ENCODE results near the gene SAMD4A. TPM values are rescaled to one million over a fixed set of nuclear protein-coding genes. Genes with fewer than 3 reads are reported as not detected.

SAMD4A gene
- total RNA-seq, 1 donor from 2014 or later = 66.0 TPM

DNA sequence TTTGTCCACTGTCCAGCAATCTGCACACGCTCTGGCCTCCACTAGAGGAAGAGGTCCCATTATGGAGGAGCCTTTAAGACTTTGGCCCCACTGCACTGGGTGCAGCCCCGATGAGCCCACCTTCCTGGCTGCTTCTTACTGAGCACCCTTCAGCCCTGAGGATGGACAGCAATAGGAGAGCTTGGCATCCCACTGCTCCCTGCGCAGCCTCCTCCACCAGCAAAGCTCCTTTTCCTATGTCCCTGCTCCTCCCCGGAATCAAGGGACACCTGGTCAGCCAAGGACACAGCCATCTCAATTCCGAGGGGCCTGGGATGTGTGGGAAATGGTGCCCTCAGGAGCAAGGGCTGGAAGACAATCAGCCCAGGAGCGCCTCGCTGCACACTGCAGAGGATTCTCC, 241.0 kb downstream of the SAMD4A start:
- intact Hi-C loops (cut with DNase I) = no loop called here
- TF ChIP-seq, protein P1, sequence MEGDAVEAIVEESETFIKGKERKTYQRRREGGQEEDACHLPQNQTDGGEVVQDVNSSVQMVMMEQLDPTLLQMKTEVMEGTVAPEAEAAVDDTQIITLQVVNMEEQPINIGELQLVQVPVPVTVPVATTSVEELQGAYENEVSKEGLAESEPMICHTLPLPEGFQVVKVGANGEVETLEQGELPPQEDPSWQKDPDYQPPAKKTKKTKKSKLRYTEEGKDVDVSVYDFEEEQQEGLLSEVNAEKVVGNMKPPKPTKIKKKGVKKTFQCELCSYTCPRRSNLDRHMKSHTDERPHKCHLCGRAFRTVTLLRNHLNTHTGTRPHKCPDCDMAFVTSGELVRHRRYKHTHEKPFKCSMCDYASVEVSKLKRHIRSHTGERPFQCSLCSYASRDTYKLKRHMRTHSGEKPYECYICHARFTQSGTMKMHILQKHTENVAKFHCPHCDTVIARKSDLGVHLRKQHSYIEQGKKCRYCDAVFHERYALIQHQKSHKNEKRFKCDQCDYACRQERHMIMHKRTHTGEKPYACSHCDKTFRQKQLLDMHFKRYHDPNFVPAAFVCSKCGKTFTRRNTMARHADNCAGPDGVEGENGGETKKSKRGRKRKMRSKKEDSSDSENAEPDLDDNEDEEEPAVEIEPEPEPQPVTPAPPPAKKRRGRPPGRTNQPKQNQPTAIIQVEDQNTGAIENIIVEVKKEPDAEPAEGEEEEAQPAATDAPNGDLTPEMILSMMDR (IDR thresholded peaks at IDR 0.05) = no peak
- H3K9me3 ChIP-seq = no peaks in the 10 kb centered on the region
- DNase-seq (ENCODE audit: low spot score in 2 of 2) = no peak
- H3K27me3 ChIP-seq = no peaks in the 10 kb centered on the region
- H3K4me3 ChIP-seq = no peak overlapping the region
- no peaks in the 10 kb centered on the region for H3K36me3 ChIP-seq
- H3K27ac ChIP-seq = no peak overlapping the region
- peaks cover 3 to 7% of the 10 kb centered on the region in 2 donors for H3K4me1 ChIP-seq

- no peaks in the 10 kb centered on the region for H3K9me3 ChIP-seq
- no peaks in the 10 kb centered on the region for H3K27me3 ChIP-seq
- H3K27ac ChIP-seq = no peak overlapping the region
- no peak overlapping the region for H3K4me3 ChIP-seq
- H3K36me3 ChIP-seq = no peaks in the 10 kb centered on the region
- peaks cover 3 to 7% of the 10 kb centered on the region in 2 donors for H3K4me1 ChIP-seq
- intact Hi-C loops (cut with DNase I) = no loop called here
- TF ChIP-seq, protein P1 (IDR thresholded peaks at IDR 0.05) = no peak
- no peak for DNase-seq (ENCODE audit: low spot score in 2 of 2)
Measured at GRCh38 chr14:54808326-54809161, 241.6 kb downstream of the SAMD4A start.

GRCh38 chr14:54809767-54810166, 242.8 kb downstream of the SAMD4A start:
- TF ChIP-seq, protein P1 (IDR thresholded peaks at IDR 0.05) = no peak
- H3K36me3 ChIP-seq = no peaks in the 10 kb centered on the region
- no peak overlapping the region for H3K4me3 ChIP-seq
- peaks cover 3 to 7% of the 10 kb centered on the region in 2 donors for H3K4me1 ChIP-seq
- intact Hi-C loops (cut with DNase I) = loop anchor here (10.0 kb wide), 1 partner anchor 85 kb away; no protein-coding TSS in a partner anchor
- H3K27me3 ChIP-seq = no peaks in the 10 kb centered on the region
- H3K9me3 ChIP-seq = no peaks in the 10 kb centered on the region
- DNase-seq (ENCODE audit: low spot score in 2 of 2) = no peak
- no peak overlapping the region for H3K27ac ChIP-seq

GRCh38 chr14:54812617-54813016, 245.7 kb downstream of the SAMD4A start:
- Histone ChIP-seq H3K27me3 (no peaks in the 10 kb centered on the region), H3K36me3 (no peaks in the 10 kb centered on the region), H3K9me3 (no peaks in the 10 kb centered on the region), H3K4me3 (no peak overlapping the region), H3K27ac (no peak overlapping the region), H3K4me1 (no peaks in the 10 kb centered on the region)
- intact Hi-C loops (cut with DNase I) = loop anchor here (10.0 kb wide), 1 partner anchor 82 kb away; no protein-coding TSS in a partner anchor
- TF ChIP-seq, protein P1 (IDR thresholded peaks at IDR 0.05) = no peak
- no peak for DNase-seq (ENCODE audit: low spot score in 2 of 2)

DNA sequence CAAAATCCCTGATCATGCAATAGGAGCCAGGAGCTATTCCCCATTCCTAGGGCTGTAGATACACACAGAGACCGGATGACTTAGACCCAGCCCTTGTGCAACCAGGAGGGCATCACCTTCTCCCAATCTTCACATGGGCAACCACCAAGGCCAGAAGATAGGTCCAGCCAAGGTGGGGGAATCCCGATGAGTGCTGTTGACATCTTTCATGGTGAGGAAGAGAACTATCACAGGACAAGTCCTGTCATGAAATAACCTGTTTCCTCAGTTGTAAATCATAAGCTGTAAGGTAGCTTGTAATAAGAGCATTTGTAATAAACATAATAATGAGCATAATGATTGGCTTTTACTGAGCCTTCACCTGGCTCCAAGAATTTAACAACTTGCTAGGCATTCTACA, 246.2 kb downstream of the SAMD4A start:
- intact Hi-C loops (cut with DNase I) = loop anchor here (10.0 kb wide), 1 partner anchor 82 kb away; no protein-coding TSS in a partner anchor
- DNase-seq (ENCODE audit: low spot score in 2 of 2) = no peak
- no peaks in the 10 kb centered on the region for H3K4me1 ChIP-seq
- H3K9me3 ChIP-seq = no peaks in the 10 kb centered on the region
- no peaks in the 10 kb centered on the region for H3K27me3 ChIP-seq
- H3K4me3 ChIP-seq = no peak overlapping the region
- no peaks in the 10 kb centered on the region for H3K36me3 ChIP-seq
- TF ChIP-seq, protein P1 (IDR thresholded peaks at IDR 0.05) = no peak
- H3K27ac ChIP-seq = no peak overlapping the region
